ENCODE data around the gene JAZF1.

The JAZF1 gene

GRCh38 chr7:28096713-28097112 is 83.9 kb downstream of the JAZF1 start:
- peak; percentile 33 for DNase-seq

GRCh38 chr7:28095231-28095630 is 85.4 kb downstream of the JAZF1 start:
- DNase-seq, result no peak

GRCh38 chr7:28093623-28094232 is 86.9 kb downstream of the JAZF1 start:
- DNase-seq, result peak; percentile 68

GRCh38 chr7:28091190-28091589 is 89.4 kb downstream of the JAZF1 start:
- DNase-seq, result no peak

- DNase-seq, result no peak
Observed at GRCh38 chr7:28088901-28089714, 91.5 kb downstream of the JAZF1 start.

- DNase-seq, result no peak
Observed at GRCh38 chr7:28088032-28088431, 92.6 kb downstream of the JAZF1 start.

GRCh38 chr7:28086198-28086597 is 94.4 kb downstream of the JAZF1 start:
- DNase-seq, result no peak

- DNase-seq, result peak; percentile 65
Observed at GRCh38 chr7:28083998-28084985, 96.3 kb downstream of the JAZF1 start.

GRCh38 chr7:28083164-28083997 is 97.2 kb downstream of the JAZF1 start:
- DNase-seq, result peak; percentile 74

GRCh38 chr7:28082071-28082470 is 98.5 kb downstream of the JAZF1 start:
- DNase-seq, result no peak

GRCh38 chr7:28081016-28081415 is 99.6 kb downstream of the JAZF1 start:
- no peak for DNase-seq

GRCh38 chr7:28078036-28078901 is 102.3 kb downstream of the JAZF1 start:
- DNase-seq, result no peak

GRCh38 chr7:28077616-28078015 is 103.0 kb downstream of the JAZF1 start:
- no peak for DNase-seq

- no peak for DNase-seq
Observed at GRCh38 chr7:28076423-28077200, 104.0 kb downstream of the JAZF1 start.

- DNase-seq, result peak; percentile 72
Observed at GRCh38 chr7:28075674-28076358, 104.8 kb downstream of the JAZF1 start.

GRCh38 chr7:28072876-28073514 is 107.6 kb downstream of the JAZF1 start:
- no peak for DNase-seq

- no peak for DNase-seq
Observed at GRCh38 chr7:28071570-28071969, 109.0 kb downstream of the JAZF1 start.

- no peak for DNase-seq
Observed at GRCh38 chr7:28070297-28071055, 110.1 kb downstream of the JAZF1 start.

GRCh38 chr7:28069807-28070206 is 110.8 kb downstream of the JAZF1 start:
- DNase-seq, result no peak
